ENCODE results near the gene KIF16B. TPM values are rescaled to one million over a fixed set of nuclear protein-coding genes. Genes with fewer than 3 reads are reported as not detected.

Gene KIF16B
- total and polyA plus RNA-seq, 2 experiments from 2014 or later: 9.3 to 21.8 TPM

DNA sequence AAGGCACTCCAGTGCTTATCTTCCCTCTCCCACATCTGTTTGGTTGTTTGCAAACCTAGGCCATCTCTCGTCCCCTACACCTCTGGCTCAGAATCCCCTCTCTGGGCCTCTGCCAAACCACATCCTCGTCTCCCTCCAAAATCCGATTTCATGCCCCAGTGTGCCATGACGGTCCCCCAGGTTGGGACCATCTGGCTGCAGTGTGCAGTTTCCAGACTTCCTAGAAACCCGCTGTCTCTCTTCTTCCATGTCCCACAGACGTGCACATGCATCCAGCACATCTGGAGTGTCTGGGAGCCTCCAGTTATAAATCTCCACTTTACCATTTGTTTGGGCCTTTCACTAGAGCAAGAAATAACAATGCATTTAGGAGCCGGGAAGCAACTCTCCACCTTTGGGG is 316.2 kb downstream of the KIF16B start:
- Histone ChIP-seq H3K27ac (no peak overlapping the region), H3K4me1 (ENCODE audit: insufficient read depth) (peaks cover under 1% of the 10 kb centered on the region), H3K4me2 (no peak overlapping the region), H2AFZ (no peak overlapping the region), H3K27me3 (no peaks in the 10 kb centered on the region), H3K36me3 (replicated peaks; ENCODE audit: insufficient read depth, low read depth) (no peaks in the 10 kb centered on the region), H3K4me3 (no peak overlapping the region), H3K9me2 (replicated peaks; ENCODE audit: insufficient read depth) (no peaks in the 10 kb centered on the region), H4K20me1 (ENCODE audit: insufficient read depth, poor library complexity, severe bottlenecking) (no peaks in the 10 kb centered on the region), H3K9me3 (ENCODE audit: low read depth) (no peaks in the 10 kb centered on the region), H3K79me2 (no peaks in the 10 kb centered on the region)
- WGBS (ENCODE audit: low lambda C conversion rate, missing lambda C conversion rate): 79% methylated on average over 7 of the region's 7 CpGs
- DNase-seq (ENCODE audit: low spot score): no peak
- TF ChIP-seq, protein P1, sequence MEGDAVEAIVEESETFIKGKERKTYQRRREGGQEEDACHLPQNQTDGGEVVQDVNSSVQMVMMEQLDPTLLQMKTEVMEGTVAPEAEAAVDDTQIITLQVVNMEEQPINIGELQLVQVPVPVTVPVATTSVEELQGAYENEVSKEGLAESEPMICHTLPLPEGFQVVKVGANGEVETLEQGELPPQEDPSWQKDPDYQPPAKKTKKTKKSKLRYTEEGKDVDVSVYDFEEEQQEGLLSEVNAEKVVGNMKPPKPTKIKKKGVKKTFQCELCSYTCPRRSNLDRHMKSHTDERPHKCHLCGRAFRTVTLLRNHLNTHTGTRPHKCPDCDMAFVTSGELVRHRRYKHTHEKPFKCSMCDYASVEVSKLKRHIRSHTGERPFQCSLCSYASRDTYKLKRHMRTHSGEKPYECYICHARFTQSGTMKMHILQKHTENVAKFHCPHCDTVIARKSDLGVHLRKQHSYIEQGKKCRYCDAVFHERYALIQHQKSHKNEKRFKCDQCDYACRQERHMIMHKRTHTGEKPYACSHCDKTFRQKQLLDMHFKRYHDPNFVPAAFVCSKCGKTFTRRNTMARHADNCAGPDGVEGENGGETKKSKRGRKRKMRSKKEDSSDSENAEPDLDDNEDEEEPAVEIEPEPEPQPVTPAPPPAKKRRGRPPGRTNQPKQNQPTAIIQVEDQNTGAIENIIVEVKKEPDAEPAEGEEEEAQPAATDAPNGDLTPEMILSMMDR (IDR thresholded peaks at IDR 0.05; ENCODE audit: poor library complexity): no peak

DNA sequence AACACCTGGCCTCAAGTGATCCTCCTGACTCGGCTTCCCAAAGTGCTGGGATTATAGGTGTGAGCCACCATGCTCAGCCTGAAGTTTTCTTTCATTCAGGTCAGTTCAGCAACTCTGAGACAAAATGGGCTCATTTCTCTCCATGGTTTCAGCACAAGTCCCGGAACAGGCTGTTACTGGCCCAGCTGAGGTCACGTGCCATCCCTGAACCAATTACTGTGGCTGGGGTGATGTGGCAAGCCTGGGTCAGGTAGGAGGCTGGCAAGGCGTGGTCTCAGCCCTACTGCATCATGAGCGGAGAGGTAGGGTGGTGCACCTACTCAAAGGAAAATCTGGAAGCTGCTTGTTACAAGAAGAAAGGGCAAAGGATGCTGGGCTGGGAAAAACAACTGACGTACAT is 326.4 kb downstream of the KIF16B start:
- WGBS (ENCODE audit: low lambda C conversion rate, missing lambda C conversion rate): 95% methylated on average over 6 of the region's 6 CpGs
- Histone ChIP-seq H3K9me2 (replicated peaks; ENCODE audit: insufficient read depth) (no peaks in the 10 kb centered on the region), H3K4me3 (no peak overlapping the region), H3K36me3 (replicated peaks; ENCODE audit: insufficient read depth, low read depth) (no peaks in the 10 kb centered on the region), H3K4me1 (ENCODE audit: insufficient read depth) (no peaks in the 10 kb centered on the region), H3K27ac (no peak overlapping the region), H3K27me3 (no peaks in the 10 kb centered on the region), H3K4me2 (no peak overlapping the region), H3K79me2 (no peaks in the 10 kb centered on the region), H4K20me1 (ENCODE audit: insufficient read depth, poor library complexity, severe bottlenecking) (no peaks in the 10 kb centered on the region), H3K9me3 (ENCODE audit: low read depth) (no peaks in the 10 kb centered on the region), H2AFZ (no peak overlapping the region)
- DNase-seq (ENCODE audit: low spot score): no peak
- TF ChIP-seq, protein P1 (IDR thresholded peaks at IDR 0.05; ENCODE audit: poor library complexity): no peak
- TF ChIP-seq EZH2 (IDR thresholded peaks at IDR 0.05; ENCODE audit: borderline replicate concordance) (no peak), EZH2phosphoT487 (IDR thresholded peaks at IDR 0.05; ENCODE audit: low read depth, severe bottlenecking, unreplicated experiment) (no peak)

DNA sequence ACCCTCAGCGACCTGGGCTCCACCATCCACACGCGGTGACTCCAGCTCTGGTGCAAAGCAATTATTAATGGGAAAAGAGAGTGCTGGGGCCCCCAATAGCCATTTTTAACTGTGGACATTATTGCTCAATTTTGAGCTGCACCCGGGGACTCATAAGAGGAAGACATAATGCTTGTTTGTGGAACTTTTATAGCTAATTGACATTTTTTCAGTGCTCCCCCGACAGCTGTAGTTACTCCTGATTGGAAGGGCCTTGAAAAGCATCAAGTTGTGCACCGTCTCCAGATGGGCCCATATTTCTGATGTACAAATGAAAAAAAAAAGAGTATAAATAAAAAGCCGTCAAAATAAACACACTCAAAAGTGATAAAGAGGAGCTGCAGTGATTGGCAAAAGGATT is 327.0 kb downstream of the KIF16B start:
- Histone ChIP-seq H3K4me2 (no peak overlapping the region), H3K9me3 (ENCODE audit: low read depth) (no peaks in the 10 kb centered on the region), H3K4me3 (no peak overlapping the region), H3K4me1 (ENCODE audit: insufficient read depth) (peaks cover 5% of the 10 kb centered on the region), H3K27ac (no peak overlapping the region), H3K9me2 (replicated peaks; ENCODE audit: insufficient read depth) (no peaks in the 10 kb centered on the region), H2AFZ (no peak overlapping the region), H3K36me3 (replicated peaks; ENCODE audit: insufficient read depth, low read depth) (no peaks in the 10 kb centered on the region), H4K20me1 (ENCODE audit: insufficient read depth, poor library complexity, severe bottlenecking) (no peaks in the 10 kb centered on the region), H3K79me2 (no peaks in the 10 kb centered on the region), H3K27me3 (no peaks in the 10 kb centered on the region)
- TF ChIP-seq EZH2phosphoT487 (IDR thresholded peaks at IDR 0.05; ENCODE audit: low read depth, severe bottlenecking, unreplicated experiment) (no peak), EZH2 (IDR thresholded peaks at IDR 0.05; ENCODE audit: borderline replicate concordance) (no peak)
- TF ChIP-seq, protein P1 (IDR thresholded peaks at IDR 0.05; ENCODE audit: poor library complexity): no peak
- WGBS (ENCODE audit: low lambda C conversion rate, missing lambda C conversion rate): 88% methylated on average over 7 of the region's 7 CpGs
- no peak for DNase-seq (ENCODE audit: low spot score)

DNA sequence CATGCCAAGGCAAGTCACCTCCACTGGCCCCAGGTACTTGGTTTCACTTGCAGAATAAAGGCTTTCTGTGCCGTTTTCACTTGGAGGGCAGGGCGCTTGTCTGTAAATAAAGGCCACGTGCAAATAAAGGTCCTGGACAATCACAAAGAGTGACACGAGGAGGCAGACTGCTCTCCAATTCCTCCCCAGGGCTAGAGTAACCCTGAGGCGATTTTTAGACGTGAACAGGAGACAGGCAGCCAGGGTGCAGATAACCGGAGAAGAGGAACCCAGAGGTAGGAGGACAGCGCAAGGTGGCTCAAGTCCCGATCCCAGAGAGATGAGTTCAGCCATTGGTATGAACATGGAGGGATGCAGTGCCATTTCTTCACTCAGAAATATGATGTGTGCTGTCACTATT is 327.4 kb downstream of the KIF16B start:
- Histone ChIP-seq H3K9me2 (replicated peaks; ENCODE audit: insufficient read depth) (no peaks in the 10 kb centered on the region), H3K9me3 (ENCODE audit: low read depth) (no peaks in the 10 kb centered on the region), H2AFZ (no peak overlapping the region), H3K36me3 (replicated peaks; ENCODE audit: insufficient read depth, low read depth) (no peaks in the 10 kb centered on the region), H3K4me1 (ENCODE audit: insufficient read depth) (peaks cover 5% of the 10 kb centered on the region), H3K27ac (no peak overlapping the region), H3K79me2 (no peaks in the 10 kb centered on the region), H3K4me3 (no peak overlapping the region), H3K27me3 (no peaks in the 10 kb centered on the region), H4K20me1 (ENCODE audit: insufficient read depth, poor library complexity, severe bottlenecking) (no peaks in the 10 kb centered on the region), H3K4me2 (no peak overlapping the region)
- no peak for DNase-seq (ENCODE audit: low spot score)
- TF ChIP-seq EZH2phosphoT487 (IDR thresholded peaks at IDR 0.05; ENCODE audit: low read depth, severe bottlenecking, unreplicated experiment) (no peak), EZH2 (IDR thresholded peaks at IDR 0.05; ENCODE audit: borderline replicate concordance) (no peak)
- TF ChIP-seq, protein P1 (IDR thresholded peaks at IDR 0.05; ENCODE audit: poor library complexity): no peak
- WGBS (ENCODE audit: low lambda C conversion rate, missing lambda C conversion rate): 47% methylated on average over 9 of the region's 9 CpGs

Data from hepatocyte (in vitro differentiated cells).